ENCODE measurements around the gene IMP3. TPM values are rescaled to one million over a fixed set of nuclear protein-coding genes. Genes with fewer than 3 reads are reported as not detected.

The IMP3 gene
- total and polyA plus RNA-seq, 8 donors = 3.5 to 137 (median 74.1) TPM

DNA sequence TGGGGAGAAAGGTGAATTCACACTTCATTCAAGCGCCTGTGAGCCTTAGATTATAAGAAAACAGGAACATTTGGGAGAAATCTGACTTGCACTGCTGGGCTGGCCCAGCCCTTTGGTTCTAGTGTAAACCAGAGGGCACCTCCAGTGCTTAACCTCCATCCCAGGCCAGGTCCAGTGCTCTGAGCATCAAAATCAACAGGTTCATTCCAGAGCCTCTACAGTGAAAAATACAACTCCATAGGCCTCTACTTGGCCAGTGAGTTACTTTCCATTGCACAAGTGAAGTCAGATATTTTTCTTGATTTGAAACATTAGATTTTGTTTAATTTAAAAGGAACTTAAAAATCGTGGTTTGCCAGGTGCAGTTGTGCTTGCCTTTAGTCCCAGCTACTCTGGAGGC lies 17.5 kb downstream of the IMP3 start:
- peaks cover 16 to 27% (median 26%) of the 10 kb centered on the region in 4 donors for H3K36me3 ChIP-seq
- no peak for DNase-seq
- H3K4me3 ChIP-seq = no peak overlapping the region
- TF ChIP-seq POLR2A (IDR thresholded peaks at IDR 0.05) (no peak), EP300 (IDR thresholded peaks at IDR 0.05) (no peak), POLR2AphosphoS5 (IDR thresholded peaks at IDR 0.05) (no peak)
- H3K4me1 ChIP-seq = peaks cover 25 to 58% (median 46%) of the 10 kb centered on the region in 4 donors
- H3K9me3 ChIP-seq = no peaks in the 10 kb centered on the region
- 58 to 65% (median 61%) methylated on average over 2 of the region's 2 CpGs for WGBS, 5 donors
- intact Hi-C loops (cut with DNase I; ENCODE audit: low total_unique reads) = no loop called here
- no peaks in the 10 kb centered on the region for H3K27me3 ChIP-seq
- H3K27ac ChIP-seq = peak overlapping the region in 3 of 5 donors; percentile 79 to 86 (median 80)

DNA sequence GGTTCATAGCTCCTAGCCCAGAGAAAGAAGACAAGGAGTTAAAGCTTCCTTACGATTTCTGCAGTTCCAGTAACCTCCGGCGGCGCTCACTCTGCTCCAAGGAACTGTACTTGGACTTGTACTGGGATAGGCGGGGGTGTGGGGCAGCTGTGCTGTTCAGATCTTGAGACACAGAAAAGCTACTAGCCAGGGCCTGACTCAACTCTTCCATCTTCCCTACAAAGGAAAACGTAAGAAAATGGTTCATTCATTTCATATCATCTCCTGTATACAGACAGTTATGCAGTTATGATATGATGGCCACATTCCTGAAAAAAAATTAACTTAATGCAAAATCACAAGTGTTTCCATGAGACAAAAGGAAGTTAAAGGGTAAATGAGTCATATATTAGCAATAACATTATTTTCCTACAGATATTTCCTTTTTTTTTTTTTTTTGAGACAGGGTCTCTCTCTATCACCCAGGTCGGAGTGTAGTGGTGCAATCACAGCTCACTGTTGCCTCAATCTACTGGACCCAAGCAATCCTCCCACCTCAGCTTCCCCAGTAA lies 19.1 kb downstream of the IMP3 start:
- peak in 4 of 7 experiments; percentile 9 to 42 (median 24) for TF ChIP-seq CTCF (IDR thresholded peaks at IDR 0.05)
- TF ChIP-seq POLR2AphosphoS5 (IDR thresholded peaks at IDR 0.05) = peak in 2 of 3 donors; percentile 18 to 62
- TF ChIP-seq EP300 (IDR thresholded peaks at IDR 0.05) = no peak
- TF ChIP-seq POLR2A (IDR thresholded peaks at IDR 0.05) = no peak
- peak; percentile 77 to 88 for DNase-seq
- Histone ChIP-seq H3K4me1 (peaks cover 17 to 50% (median 33%) of the 10 kb centered on the region in 4 donors), H3K36me3 (peaks cover 32 to 43% (median 42%) of the 10 kb centered on the region in 4 donors), H3K27ac (peak overlapping the region; percentile 65 to 86 (median 79)), H3K27me3 (no peaks in the 10 kb centered on the region), H3K4me3 (peak overlapping the region in 3 of 4 donors; percentile 4 to 15 (median 5)), H3K9me3 (no peaks in the 10 kb centered on the region)
- WGBS, 5 donors = 13 to 31% (median 18%) methylated on average over 7 of the region's 7 CpGs
- intact Hi-C loops (cut with DNase I; ENCODE audit: low total_unique reads) = no loop called here

DNA sequence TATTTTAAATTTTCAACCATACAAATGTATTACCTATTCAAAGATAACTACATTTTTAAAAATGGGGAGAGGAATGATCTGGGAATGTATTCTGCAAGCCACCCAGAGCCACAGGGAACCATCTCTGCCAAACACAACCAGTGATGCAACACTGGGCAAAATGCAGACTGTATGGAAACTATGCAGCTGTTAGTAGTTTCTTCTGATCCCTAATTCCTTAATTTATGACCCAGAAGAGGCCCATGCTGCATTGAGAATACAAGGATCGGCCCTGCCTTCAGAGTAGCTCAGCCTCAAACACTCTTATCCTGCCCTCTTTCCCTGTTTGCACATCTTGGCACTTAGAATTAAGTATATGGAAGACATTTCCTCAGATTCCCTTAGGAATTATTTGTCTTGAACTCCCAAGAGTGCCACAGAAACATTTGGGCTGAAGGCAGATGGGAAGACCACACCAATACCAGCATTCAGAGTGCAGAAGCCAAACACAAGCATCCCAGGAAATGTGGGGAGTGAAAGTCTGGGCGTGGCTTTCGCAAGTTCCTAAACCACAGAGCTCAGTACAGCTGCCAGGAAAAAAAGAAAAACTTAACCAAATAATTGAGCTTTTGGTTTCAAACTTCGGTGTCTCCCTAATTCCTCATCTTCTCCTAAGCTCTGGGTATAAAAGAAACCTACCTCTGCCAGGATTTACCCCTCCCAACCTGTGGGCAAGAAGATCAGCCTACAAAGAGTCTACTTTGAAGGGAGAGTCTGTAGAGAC lies 19.8 kb downstream of the IMP3 start:
- H3K4me1 ChIP-seq = peaks cover 17 to 48% (median 32%) of the 10 kb centered on the region in 4 donors
- WGBS, 5 donors = 14 to 36% (median 31%) methylated on average over 4 of the region's 4 CpGs
- H3K27me3 ChIP-seq = no peaks in the 10 kb centered on the region
- H3K27ac ChIP-seq = peak overlapping the region; percentile 65 to 86 (median 79)
- peaks cover 35 to 50% (median 49%) of the 10 kb centered on the region in 4 donors for H3K36me3 ChIP-seq
- H3K4me3 ChIP-seq = peak overlapping the region in 3 of 4 donors; percentile 4 to 15 (median 5)
- intact Hi-C loops (cut with DNase I; ENCODE audit: low total_unique reads) = no loop called here
- peak; percentile 27 to 79 for DNase-seq
- TF ChIP-seq EP300 (IDR thresholded peaks at IDR 0.05) (no peak), CTCF (IDR thresholded peaks at IDR 0.05) (no peak), POLR2AphosphoS5 (IDR thresholded peaks at IDR 0.05) (no peak), POLR2A (IDR thresholded peaks at IDR 0.05) (no peak)
- no peaks in the 10 kb centered on the region for H3K9me3 ChIP-seq

- peaks cover 17 to 26% (median 23%) of the 10 kb centered on the region in 4 donors for H3K4me1 ChIP-seq
- no peaks in the 10 kb centered on the region for H3K9me3 ChIP-seq
- intact Hi-C loops (cut with DNase I; ENCODE audit: low total_unique reads) = no loop called here
- no peak overlapping the region for H3K27ac ChIP-seq
- DNase-seq = no peak
- H3K36me3 ChIP-seq = peaks cover 50 to 84% (median 83%) of the 10 kb centered on the region in 4 donors
- no peak overlapping the region for H3K4me3 ChIP-seq
- TF ChIP-seq POLR2AphosphoS5 (IDR thresholded peaks at IDR 0.05) (no peak), CTCF (IDR thresholded peaks at IDR 0.05) (no peak), EP300 (IDR thresholded peaks at IDR 0.05) (no peak), POLR2A (IDR thresholded peaks at IDR 0.05) (no peak)
- H3K27me3 ChIP-seq = no peaks in the 10 kb centered on the region
Measured at GRCh38 chr15:75616766-75617165, 23.3 kb downstream of the IMP3 start.
